A549 (cell line): ENCODE results near the gene HOXD11. TPM values are rescaled to one million over a fixed set of nuclear protein-coding genes. Genes with fewer than 3 reads are reported as not detected.

Experiments used
- ATAC-seq, 2 experiments: fragments of 200-7000 bp in 1 of 2; fragments of >200 bp in 1 of 2; cut with Nextera tagmentation in 1 of 2; cut with Tn5 transposase in 1 of 2; 3 replicates each; pipeline versions ENCODE4 v1.8.0 to v1.9.1; 2018 to 2020; ENCODE audit warnings: mild to moderate bottlenecking in 1 of 2, moderate library complexity in 1 of 2
- CTCF ChIA-PET: fragments of 300-600 bp; sonication (Branson Sonifier 250); formaldehyde crosslinking; extraction: SDS; loops from one replicate; lab custom pipeline; 2021; ENCODE audit warnings: antibody characterized with exemption, inconsistent platforms; lab: Yijun Ruan, JAX
- POLR2A ChIA-PET: fragments of 350-600 bp; formaldehyde crosslinking; extraction: SDS; loops from one replicate; lab custom pipeline; 2021; ENCODE audit warnings: antibody characterized with exemption, inconsistent platforms; lab: Yijun Ruan, JAX
- DNase-seq, 2 experiments: peaks; one replicate each; pipeline versions ENCODE4 v3.0.0 to v3.0.0-alpha.2; 2011 to 2016; ENCODE audit warnings: low read depth in 1 of 2, low spot score in 1 of 2
- FAIRE-seq: peaks from 2 replicates; lab custom pipeline; 2011; peaks lifted over from hg19 to GRCh38; lab: Jason Lieb, UNC
- H3K27ac ChIP-seq, 2 experiments: fragments of >200 bp; sonication (Bioruptor Twin); formaldehyde crosslinking; 3 replicates each; pipeline ENCODE4 v1.5.1; 2016 to 2017
- H3K4me1 ChIP-seq: fragments of >200 bp; sonication (Bioruptor Twin); formaldehyde crosslinking; 3 replicates; pipeline ENCODE4 v1.6.1; 2016
- H3K4me2 ChIP-seq: fragments of >200 bp; sonication (Bioruptor Twin); formaldehyde crosslinking; 3 replicates; pipeline ENCODE4 v1.6.1; 2016
- H3K4me3 ChIP-seq: fragments of >200 bp; sonication (Bioruptor Twin); formaldehyde crosslinking; 3 replicates; pipeline ENCODE4 v1.5.1; 2016
- H3K9me3 ChIP-seq: fragments of >200 bp; sonication (Bioruptor Twin); formaldehyde crosslinking; 3 replicates; pipeline ENCODE4 v1.6.1; 2016
- BHLHE40 ChIP-seq: IDR thresholded peaks from 2 replicates; pipeline ENCODE4 v1.6.1; 2012; ENCODE audit warnings: low read depth, low read length, inconsistent platforms
- CEBPB ChIP-seq, 2 experiments: fragments of >200 bp in 1 of 2; sonication (Bioruptor Twin) in 1 of 2; formaldehyde crosslinking in 1 of 2; IDR thresholded peaks; 2 replicates each; pipeline ENCODE4 v1.6.1; 2012 to 2016
- CHD4 ChIP-seq: fragments of 200-600 bp; sonication (generic); IDR thresholded peaks from 2 replicates; pipeline ENCODE4 v1.6.1; 2016; ENCODE audit warnings: antibody characterized with exemption, mild to moderate bottlenecking, borderline replicate concordance
- GATA3 ChIP-seq: IDR thresholded peaks from 2 replicates; pipeline ENCODE4 v1.6.1; 2012; ENCODE audit warnings: borderline replicate concordance
- HDAC2 ChIP-seq: fragments of 200-600 bp; sonication (generic); IDR thresholded peaks from 2 replicates; pipeline ENCODE4 v1.6.1; 2016
- HEYL ChIP-seq: fragments of 250-450 bp; sonication (Bioruptor Pico); IDR thresholded peaks from 2 replicates; pipeline ENCODE4 v1.8.0; 2021; ENCODE audit warnings: mild to moderate bottlenecking, moderate library complexity
- JUNB ChIP-seq: fragments of >200 bp; sonication (Bioruptor Twin); formaldehyde crosslinking; IDR thresholded peaks from 2 replicates; pipeline ENCODE4 v1.6.1; 2016
- MAFK ChIP-seq: fragments of 450-650 bp; IDR thresholded peaks from 2 replicates; pipeline ENCODE4 v1.6.1; 2014; ENCODE audit not compliant: partially characterized antibody
- MAZ ChIP-seq: fragments of 150-350 bp; IDR thresholded peaks from 2 replicates; pipeline ENCODE4 v1.6.1; 2014; ENCODE audit warnings: antibody characterized with exemption, low read depth, low read length, borderline replicate concordance
- MYC ChIP-seq: IDR thresholded peaks from 2 replicates; pipeline ENCODE4 v1.6.1; 2012; ENCODE audit warnings: mild to moderate bottlenecking, inconsistent platforms, low read length, improper control_type of control experiment, borderline replicate concordance
- NFE2L2 ChIP-seq: fragments of 150-350 bp; conservative IDR thresholded peaks from 2 replicates; pipeline ENCODE4 v1.6.1; 2014; ENCODE audit warnings: low read length
- NPAS2 ChIP-seq: fragments of 250-450 bp; sonication (Bioruptor Pico); IDR thresholded peaks from 2 replicates; pipeline ENCODE4 v1.8.0; 2022; ENCODE audit warnings: mild to moderate bottlenecking, moderate library complexity, borderline replicate concordance
- POLR2A ChIP-seq: IDR thresholded peaks from 2 replicates; pipeline ENCODE4 v1.6.1; 2012; ENCODE audit warnings: mild to moderate bottlenecking, low read length
- RARB ChIP-seq: fragments of 250-450 bp; sonication (Bioruptor Pico); IDR thresholded peaks from 2 replicates; pipeline ENCODE4 v1.8.0; 2021; ENCODE audit warnings: mild to moderate bottlenecking, moderate library complexity
- RCOR1 ChIP-seq: fragments of 150-350 bp; IDR thresholded peaks from 2 replicates; pipeline ENCODE4 v1.6.1; 2014; ENCODE audit warnings: antibody characterized with exemption, low read length, low read depth
- RFX5 ChIP-seq: fragments of 450-650 bp; IDR thresholded peaks from 2 replicates; pipeline ENCODE4 v1.7.1; 2014; ENCODE audit warnings: antibody characterized with exemption, mild to moderate bottlenecking, moderate library complexity
- SMC3 ChIP-seq: fragments of >200 bp; sonication (Bioruptor Twin); formaldehyde crosslinking; IDR thresholded peaks from 3 replicates; pipeline ENCODE4 v1.6.1; 2018; ENCODE audit warnings: inconsistent platforms
- TP53 ChIP-seq: fragments of 250-450 bp; sonication (Bioruptor Pico); IDR thresholded peaks from 2 replicates; pipeline ENCODE4 v1.5.0; 2021; ENCODE audit warnings: mild to moderate bottlenecking, moderate library complexity
- WGBS: methylation state at CpG from one replicate; pipeline ENCODE4 v1.1.6; 2017; ENCODE audit errors: missing lambda C conversion rate; 5-methylcytosine and 5-hydroxymethylcytosine counted together
- polyA plus RNA-seq, 4 experiments: library from polyadenylated mRNA; depleted of rRNA in 3 of 4; stranded (reverse); fragments of >200 nt; fragmentation: RNase III in 1 of 4; extraction: RNeasy Plus Mini Kit Qiagen cat#74134 plus additional on column Dnase treatment in 1 of 4; gene quantifications; 2 replicates in 3 of 4; 3 replicates in 1 of 4; pipeline ENCODE4 v1.2.3, GENCODE V29; 2011 to 2017
- TF ChIP-seq, protein P1 (sequence below): fragments of 250-450 bp; sonication (Bioruptor Pico); IDR thresholded peaks from 2 replicates; pipeline ENCODE4 v1.5.0; 2020; ENCODE audit warnings: low read depth, mild to moderate bottlenecking, moderate library complexity
- TF ChIP-seq, protein P2 (sequence below): fragments of >200 bp; sonication (Bioruptor Twin); formaldehyde crosslinking; IDR thresholded peaks from 3 replicates; pipeline ENCODE4 v1.5.1; 2016
- TF ChIP-seq, protein P3 (sequence below): fragments of >200 bp; sonication (Bioruptor Twin); formaldehyde crosslinking; IDR thresholded peaks from 2 replicates; pipeline ENCODE4 v1.6.1; 2016

HOXD11 gene
- polyA plus RNA-seq, 2 of the 4 experiments (the other 2 are of a cell fraction), result 2.6 to 4.8 TPM

DNA sequence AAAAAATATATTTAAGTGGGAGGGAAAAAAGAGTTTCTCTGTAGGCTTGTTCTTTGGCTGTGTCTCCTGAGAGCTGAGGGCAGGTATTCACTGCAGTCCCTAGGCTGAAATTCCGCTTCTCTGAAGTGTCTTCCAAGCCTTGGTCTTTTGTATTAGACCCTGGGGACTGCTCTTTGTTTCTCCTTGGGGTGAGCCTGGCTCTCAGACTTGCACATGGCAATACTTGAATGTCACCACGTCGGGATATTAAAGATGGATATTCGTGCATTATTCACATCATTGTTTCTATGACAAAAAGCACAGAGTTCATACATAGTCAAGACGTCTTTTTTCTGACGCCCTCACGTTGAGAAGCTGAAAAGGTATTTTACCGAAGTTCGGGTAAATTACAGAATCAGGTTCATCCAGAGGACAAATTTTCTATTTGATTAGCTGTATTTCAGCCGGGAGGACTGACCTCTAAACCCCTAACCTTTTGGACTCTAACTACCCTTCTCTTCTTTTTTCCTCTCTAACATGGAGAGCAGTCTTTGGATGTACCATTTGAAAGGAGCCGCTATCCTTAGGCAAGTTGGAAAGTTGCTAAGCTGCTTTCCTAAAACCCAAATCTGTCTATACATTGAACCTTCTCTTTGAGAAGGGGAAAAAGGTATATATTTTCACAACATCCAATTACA lies 47.6 kb downstream of the HOXD11 start:
- Histone ChIP-seq H3K4me1 (no peaks in the 10 kb centered on the region), H3K9me3 (no peaks in the 10 kb centered on the region), H3K4me2 (no peak overlapping the region), H3K4me3 (no peak overlapping the region), H3K27ac (no peak overlapping the region)
- DNase-seq, result no peak
- POLR2A ChIA-PET, result no interaction called here
- 87% methylated on average over 11 of the region's 11 CpGs for WGBS
- TF ChIP-seq POLR2A (no peak), BHLHE40 (no peak)
- no peak for ATAC-seq
- FAIRE-seq, result no peak
- CTCF ChIA-PET, result interaction anchor here (0.7 to 2.4 kb wide), 6 partner anchors 14 to 1455 kb away, joined by 3 to 16 read pairs (median 4); no protein-coding TSS in a partner anchor

DNA sequence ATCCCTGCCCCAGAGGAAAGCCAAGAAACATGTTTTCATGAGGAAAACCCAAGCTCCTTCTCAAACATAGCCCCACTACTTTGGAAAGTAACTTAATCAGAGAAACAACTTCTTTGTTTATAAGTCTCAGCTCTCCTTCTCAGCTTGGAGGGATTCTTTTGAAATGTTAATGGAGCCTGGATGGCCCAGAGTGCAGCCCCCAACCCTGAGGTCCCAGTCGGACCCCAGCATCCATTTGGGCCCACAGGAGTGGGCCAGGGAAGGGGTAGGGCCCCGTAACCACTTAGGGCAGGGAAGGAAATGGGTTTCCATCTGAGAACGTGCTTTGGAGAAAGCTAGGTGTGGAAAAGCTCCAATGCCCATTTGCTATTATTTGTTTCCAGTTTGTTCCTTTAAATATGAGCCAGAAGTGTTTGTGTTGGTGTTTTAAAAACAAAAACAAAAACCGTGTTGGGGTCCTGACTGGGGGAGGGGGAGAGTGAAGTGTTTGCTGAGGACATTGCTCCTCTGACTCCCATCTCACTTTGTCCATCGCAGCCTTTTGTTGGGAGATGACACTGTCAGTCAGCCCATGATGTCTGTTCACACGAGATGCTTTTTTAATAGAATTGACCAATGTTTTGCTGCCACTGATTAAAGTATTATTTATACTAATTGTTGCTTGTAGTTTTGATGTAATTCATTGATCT lies 48.4 kb downstream of the HOXD11 start:
- TF ChIP-seq NPAS2 (CRISPR knock-in tag) (no peak), BHLHE40 (no peak), RCOR1 (no peak), CHD4 (no peak)
- TF ChIP-seq, protein P1, sequence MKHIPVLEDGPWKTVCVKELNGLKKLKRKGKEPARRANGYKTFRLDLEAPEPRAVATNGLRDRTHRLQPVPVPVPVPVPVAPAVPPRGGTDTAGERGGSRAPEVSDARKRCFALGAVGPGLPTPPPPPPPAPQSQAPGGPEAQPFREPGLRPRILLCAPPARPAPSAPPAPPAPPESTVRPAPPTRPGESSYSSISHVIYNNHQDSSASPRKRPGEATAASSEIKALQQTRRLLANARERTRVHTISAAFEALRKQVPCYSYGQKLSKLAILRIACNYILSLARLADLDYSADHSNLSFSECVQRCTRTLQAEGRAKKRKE (CRISPR knock-in tag), result no peak
- FAIRE-seq (no peak), ATAC-seq (no peak), DNase-seq (no peak)
- POLR2A ChIA-PET, result no interaction called here
- H3K4me1 ChIP-seq, result no peaks in the 10 kb centered on the region
- H3K4me2 ChIP-seq, result no peak overlapping the region
- 45% methylated on average over 6 of the region's 6 CpGs for WGBS
- H3K4me3 ChIP-seq, result no peak overlapping the region
- H3K27ac ChIP-seq, result no peak overlapping the region
- H3K9me3 ChIP-seq, result no peaks in the 10 kb centered on the region
- CTCF ChIA-PET, result interaction anchor here (1.0 to 2.4 kb wide), 4 partner anchors 15 to 483 kb away, joined by 3 to 16 read pairs (median 4); no protein-coding TSS in a partner anchor

DNA sequence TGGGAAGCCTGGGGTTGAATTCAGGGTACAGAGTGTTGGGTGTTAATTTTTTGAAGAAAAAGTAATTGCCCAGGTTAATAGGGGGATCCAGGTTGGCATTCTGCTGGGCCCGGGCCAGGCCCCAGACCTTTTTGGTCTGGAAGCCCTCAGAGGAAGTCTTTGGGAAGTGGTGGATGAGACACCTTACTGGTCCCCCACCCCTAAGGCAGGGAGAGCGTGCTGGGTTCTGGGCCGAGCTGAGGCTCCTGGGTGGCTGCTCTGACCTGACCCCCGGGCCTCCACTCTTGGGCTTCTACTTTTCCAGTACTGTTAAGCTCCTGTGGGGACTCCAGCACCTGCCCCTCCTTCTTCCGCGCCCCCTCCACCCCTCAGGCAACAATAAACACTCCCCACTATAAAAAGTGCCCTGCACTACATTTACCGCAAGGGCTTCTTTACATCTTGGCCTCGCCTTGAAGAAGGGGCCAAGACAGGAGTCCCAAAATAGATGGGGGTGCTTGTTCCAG lies 49.3 kb downstream of the HOXD11 start:
- ChIA-PET POLR2A (no interaction called here), CTCF (no interaction called here)
- H3K4me3 ChIP-seq, result no peak overlapping the region
- WGBS, result 90% methylated on average over 8 of the region's 8 CpGs
- FAIRE-seq, result no peak
- TF ChIP-seq, protein P2, sequence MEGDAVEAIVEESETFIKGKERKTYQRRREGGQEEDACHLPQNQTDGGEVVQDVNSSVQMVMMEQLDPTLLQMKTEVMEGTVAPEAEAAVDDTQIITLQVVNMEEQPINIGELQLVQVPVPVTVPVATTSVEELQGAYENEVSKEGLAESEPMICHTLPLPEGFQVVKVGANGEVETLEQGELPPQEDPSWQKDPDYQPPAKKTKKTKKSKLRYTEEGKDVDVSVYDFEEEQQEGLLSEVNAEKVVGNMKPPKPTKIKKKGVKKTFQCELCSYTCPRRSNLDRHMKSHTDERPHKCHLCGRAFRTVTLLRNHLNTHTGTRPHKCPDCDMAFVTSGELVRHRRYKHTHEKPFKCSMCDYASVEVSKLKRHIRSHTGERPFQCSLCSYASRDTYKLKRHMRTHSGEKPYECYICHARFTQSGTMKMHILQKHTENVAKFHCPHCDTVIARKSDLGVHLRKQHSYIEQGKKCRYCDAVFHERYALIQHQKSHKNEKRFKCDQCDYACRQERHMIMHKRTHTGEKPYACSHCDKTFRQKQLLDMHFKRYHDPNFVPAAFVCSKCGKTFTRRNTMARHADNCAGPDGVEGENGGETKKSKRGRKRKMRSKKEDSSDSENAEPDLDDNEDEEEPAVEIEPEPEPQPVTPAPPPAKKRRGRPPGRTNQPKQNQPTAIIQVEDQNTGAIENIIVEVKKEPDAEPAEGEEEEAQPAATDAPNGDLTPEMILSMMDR, result no peak
- TF ChIP-seq HEYL (CRISPR knock-in tag), result no peak
- no peak for TF ChIP-seq GATA3
- TF ChIP-seq CEBPB (IDR thresholded peaks at IDR 0.05), result no peak
- TF ChIP-seq, protein P3, sequence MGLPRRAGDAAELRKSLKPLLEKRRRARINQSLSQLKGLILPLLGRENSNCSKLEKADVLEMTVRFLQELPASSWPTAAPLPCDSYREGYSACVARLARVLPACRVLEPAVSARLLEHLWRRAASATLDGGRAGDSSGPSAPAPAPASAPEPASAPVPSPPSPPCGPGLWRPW, result no peak
- no peak for TF ChIP-seq RARB (CRISPR knock-in tag)
- no peak for TF ChIP-seq RFX5
- TF ChIP-seq MYC, result no peak
- no peak for TF ChIP-seq MAFK
- TF ChIP-seq MAZ, result no peak
- no peak for TF ChIP-seq JUNB
- TF ChIP-seq TP53 (CRISPR knock-in tag), result no peak
- no peak for TF ChIP-seq HDAC2
- TF ChIP-seq SMC3, result no peak
- TF ChIP-seq NFE2L2, result no peak
- DNase-seq, result no peak
- no peaks in the 10 kb centered on the region for H3K9me3 ChIP-seq
- no peaks in the 10 kb centered on the region for H3K4me1 ChIP-seq
- ATAC-seq, result no peak
- H3K27ac ChIP-seq, result no peak overlapping the region
- no peak overlapping the region for H3K4me2 ChIP-seq
